ENCODE data around the gene CBX8.
A peak's percentile ranks its signal among the peaks of the same experiment; 100 is the strongest.

The CBX8 gene

GRCh38 chr17:79806863-79807720, 10.2 kb upstream of the CBX8 start:
- H3K4me1 Mint-ChIP-seq (ENCODE audit: low read depth), result peaks cover 42% of the 10 kb centered on the region
- H3K9me3 Mint-ChIP-seq, result no peaks in the 10 kb centered on the region
- H3K27me3 Mint-ChIP-seq, result peaks cover 73% of the 10 kb centered on the region
- no peak overlapping the region for H3K27ac Mint-ChIP-seq
- H3K36me3 Mint-ChIP-seq (ENCODE audit: low read depth), result peaks cover 4% of the 10 kb centered on the region
- no peak overlapping the region for H3K4me3 Mint-ChIP-seq

DNA sequence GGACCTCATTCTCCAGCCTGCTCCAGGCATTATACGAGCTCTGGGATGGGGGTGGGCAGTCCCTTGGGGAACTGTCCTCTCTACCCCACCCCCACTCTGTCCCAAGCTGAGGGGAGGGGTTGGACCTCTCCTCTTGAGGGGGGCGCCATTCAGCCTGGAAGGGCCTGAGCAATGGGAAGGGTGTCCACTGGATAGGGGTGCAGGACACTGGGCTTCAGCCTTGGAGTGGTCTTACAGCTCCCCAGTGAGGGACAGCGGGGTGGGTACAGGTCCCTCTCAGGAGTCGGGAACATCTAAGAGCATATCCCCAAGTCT, 9.5 kb upstream of the CBX8 start:
- Mint-ChIP-seq H3K4me1 (ENCODE audit: low read depth) (peaks cover 41% of the 10 kb centered on the region), H3K36me3 (ENCODE audit: low read depth) (peaks cover 4% of the 10 kb centered on the region), H3K4me3 (no peak overlapping the region), H3K9me3 (no peaks in the 10 kb centered on the region), H3K27me3 (peaks cover 74% of the 10 kb centered on the region), H3K27ac (no peak overlapping the region)

DNA sequence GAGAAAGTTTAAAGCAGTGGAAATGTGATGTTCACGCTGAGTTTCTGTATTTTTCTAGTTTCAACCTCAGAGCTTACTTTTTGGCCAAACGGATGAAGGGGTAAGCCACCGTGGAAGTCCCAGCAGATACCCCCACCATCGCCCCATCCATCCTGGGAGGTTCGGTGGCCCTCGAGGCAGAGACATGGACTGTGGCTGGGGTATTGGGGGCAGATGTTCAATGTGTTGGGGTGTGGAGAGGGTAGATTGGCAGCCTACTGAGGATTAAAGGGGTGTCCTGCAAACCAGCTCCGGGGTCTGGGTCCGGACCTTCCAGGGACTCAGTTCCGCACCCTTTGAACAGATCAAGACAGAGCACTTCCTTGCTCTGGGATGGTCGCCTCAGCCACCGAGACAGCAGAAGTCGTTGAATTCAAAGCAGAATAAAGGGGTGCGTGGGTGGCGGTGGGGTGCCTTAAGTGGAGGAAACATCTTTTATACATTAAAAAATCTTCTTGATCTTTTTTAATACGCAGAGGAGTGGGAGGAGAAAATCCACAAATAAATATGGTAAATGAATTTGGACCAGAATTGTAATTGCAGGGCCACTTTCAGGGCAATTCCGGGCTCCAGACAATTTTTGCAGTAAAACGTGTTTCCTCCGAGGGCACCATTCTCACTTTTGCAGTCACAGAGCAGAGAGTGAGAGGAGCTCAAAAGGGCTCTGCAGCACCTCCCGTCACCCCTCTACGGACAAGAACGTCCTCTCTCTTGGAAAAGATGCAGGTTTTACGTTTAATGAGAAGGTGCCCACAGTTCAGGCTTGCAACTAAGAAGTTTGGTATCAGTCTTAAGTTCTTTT, 8.2 kb upstream of the CBX8 start:
- peaks cover 4% of the 10 kb centered on the region for H3K36me3 Mint-ChIP-seq (ENCODE audit: low read depth)
- no peaks in the 10 kb centered on the region for H3K9me3 Mint-ChIP-seq
- H3K4me3 Mint-ChIP-seq, result peak overlapping the region; percentile 75
- peaks cover 77% of the 10 kb centered on the region for H3K27me3 Mint-ChIP-seq
- peak overlapping the region; percentile 88 for H3K27ac Mint-ChIP-seq
- peaks cover 46% of the 10 kb centered on the region for H3K4me1 Mint-ChIP-seq (ENCODE audit: low read depth)

- Mint-ChIP-seq H3K27ac (peak overlapping the region; percentile 88), H3K36me3 (ENCODE audit: low read depth) (peaks cover 4% of the 10 kb centered on the region), H3K9me3 (no peaks in the 10 kb centered on the region), H3K4me3 (peak overlapping the region; percentile 75), H3K4me1 (ENCODE audit: low read depth) (peaks cover 52% of the 10 kb centered on the region), H3K27me3 (peaks cover 84% of the 10 kb centered on the region)
These were observed 7.3 kb upstream of the CBX8 start for GRCh38 chr17:79803997-79804855.

DNA sequence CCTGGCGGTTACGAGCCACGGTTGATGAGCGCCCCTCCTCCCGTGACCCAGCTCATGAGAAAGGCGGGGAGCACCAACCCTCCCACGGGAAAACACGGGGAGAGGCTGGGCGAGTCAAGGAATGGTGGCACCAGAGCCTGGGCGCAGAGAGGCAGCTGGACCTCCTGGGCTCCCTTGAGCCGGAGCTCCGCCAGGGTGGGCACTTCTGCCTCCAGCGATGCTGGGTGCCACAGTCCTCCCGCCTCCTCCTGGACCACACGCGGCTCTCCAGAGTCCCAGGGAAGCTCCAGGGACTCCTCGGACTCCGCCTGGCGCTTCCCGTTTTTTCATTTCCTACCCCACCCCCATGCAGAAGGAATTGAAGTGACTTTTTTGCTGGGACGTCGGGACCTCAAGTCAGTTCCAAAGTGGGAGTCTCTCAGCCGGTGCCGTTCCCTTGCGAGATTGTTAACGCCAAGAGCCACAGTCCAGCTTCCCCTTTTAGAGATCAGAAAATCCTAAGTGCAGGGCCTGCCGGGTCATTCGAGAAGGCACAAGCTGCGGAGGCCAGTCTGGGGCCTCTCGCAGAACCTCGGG, 6.6 kb upstream of the CBX8 start:
- no peaks in the 10 kb centered on the region for H3K9me3 Mint-ChIP-seq
- H3K27me3 Mint-ChIP-seq, result peaks cover 81% of the 10 kb centered on the region
- peaks cover 54% of the 10 kb centered on the region for H3K4me1 Mint-ChIP-seq (ENCODE audit: low read depth)
- H3K4me3 Mint-ChIP-seq, result peak overlapping the region; percentile 10
- H3K27ac Mint-ChIP-seq, result no peak overlapping the region
- H3K36me3 Mint-ChIP-seq (ENCODE audit: low read depth), result peaks cover 4% of the 10 kb centered on the region

DNA sequence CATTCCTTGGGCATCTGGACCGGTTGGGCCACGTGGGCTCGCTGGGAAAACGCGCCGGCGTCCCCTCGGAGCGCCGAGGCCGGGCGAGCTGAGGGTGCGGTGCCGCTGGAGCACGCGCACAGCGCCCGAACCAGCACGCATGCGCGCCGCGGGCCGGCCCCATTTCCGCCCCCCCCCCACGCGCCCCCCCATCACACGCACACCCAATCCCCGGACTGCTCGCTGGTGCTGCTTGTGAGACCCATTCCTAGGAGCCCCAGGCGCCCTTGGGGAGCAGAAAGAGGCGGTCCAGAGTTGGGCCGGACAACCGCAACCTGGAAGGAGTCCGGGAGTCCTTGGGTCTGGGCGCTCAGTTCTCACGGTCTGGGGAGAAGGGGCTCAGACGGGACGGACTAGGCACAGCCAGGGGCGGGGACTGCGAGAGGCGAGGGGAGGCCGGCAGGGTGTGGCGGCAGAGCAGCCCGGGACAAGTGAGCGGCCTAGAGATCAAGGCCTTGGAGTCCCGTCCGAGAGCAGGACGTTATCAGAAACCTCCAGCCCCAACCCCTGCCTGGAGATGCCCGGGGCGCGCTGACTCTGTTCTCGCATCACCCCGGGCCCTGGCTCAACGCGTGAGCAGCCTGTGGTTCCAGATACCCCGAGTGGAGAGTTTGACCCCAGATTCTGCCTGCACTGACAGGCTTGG, 6.0 kb upstream of the CBX8 start:
- Mint-ChIP-seq H3K27me3 (peaks cover 77% of the 10 kb centered on the region), H3K9me3 (no peaks in the 10 kb centered on the region), H3K4me3 (no peak overlapping the region)

GRCh38 chr17:79802039-79802735, 5.3 kb upstream of the CBX8 start:
- Mint-ChIP-seq H3K4me1 (ENCODE audit: low read depth) (peaks cover 57% of the 10 kb centered on the region), H3K9me3 (no peaks in the 10 kb centered on the region), H3K36me3 (ENCODE audit: low read depth) (peaks cover 4% of the 10 kb centered on the region), H3K27me3 (peaks cover 70% of the 10 kb centered on the region), H3K4me3 (no peak overlapping the region), H3K27ac (no peak overlapping the region)

More for the DNA sequence above, 6.0 kb upstream of the CBX8 start:
- H3K27ac Mint-ChIP-seq, result no peak overlapping the region
- peaks cover 4% of the 10 kb centered on the region for H3K36me3 Mint-ChIP-seq (ENCODE audit: low read depth)
- peaks cover 57% of the 10 kb centered on the region for H3K4me1 Mint-ChIP-seq (ENCODE audit: low read depth)

- no peaks in the 10 kb centered on the region for H3K9me3 Mint-ChIP-seq
- H3K36me3 Mint-ChIP-seq (ENCODE audit: low read depth), result peaks cover 4% of the 10 kb centered on the region
- no peak overlapping the region for H3K4me3 Mint-ChIP-seq
- H3K4me1 Mint-ChIP-seq (ENCODE audit: low read depth), result peaks cover 61% of the 10 kb centered on the region
- no peak overlapping the region for H3K27ac Mint-ChIP-seq
- peaks cover 62% of the 10 kb centered on the region for H3K27me3 Mint-ChIP-seq
These were observed 4.5 kb upstream of the CBX8 start for GRCh38 chr17:79801156-79802038.

- H3K9me3 Mint-ChIP-seq, result no peaks in the 10 kb centered on the region
- H3K36me3 Mint-ChIP-seq (ENCODE audit: low read depth), result peaks cover 4% of the 10 kb centered on the region
- peak overlapping the region; percentile 60 for H3K4me3 Mint-ChIP-seq
- peak overlapping the region; percentile 28 for H3K27ac Mint-ChIP-seq
- H3K27me3 Mint-ChIP-seq, result peaks cover 56% of the 10 kb centered on the region
- peaks cover 64% of the 10 kb centered on the region for H3K4me1 Mint-ChIP-seq (ENCODE audit: low read depth)
These were observed 3.7 kb upstream of the CBX8 start for GRCh38 chr17:79800325-79801155.

DNA sequence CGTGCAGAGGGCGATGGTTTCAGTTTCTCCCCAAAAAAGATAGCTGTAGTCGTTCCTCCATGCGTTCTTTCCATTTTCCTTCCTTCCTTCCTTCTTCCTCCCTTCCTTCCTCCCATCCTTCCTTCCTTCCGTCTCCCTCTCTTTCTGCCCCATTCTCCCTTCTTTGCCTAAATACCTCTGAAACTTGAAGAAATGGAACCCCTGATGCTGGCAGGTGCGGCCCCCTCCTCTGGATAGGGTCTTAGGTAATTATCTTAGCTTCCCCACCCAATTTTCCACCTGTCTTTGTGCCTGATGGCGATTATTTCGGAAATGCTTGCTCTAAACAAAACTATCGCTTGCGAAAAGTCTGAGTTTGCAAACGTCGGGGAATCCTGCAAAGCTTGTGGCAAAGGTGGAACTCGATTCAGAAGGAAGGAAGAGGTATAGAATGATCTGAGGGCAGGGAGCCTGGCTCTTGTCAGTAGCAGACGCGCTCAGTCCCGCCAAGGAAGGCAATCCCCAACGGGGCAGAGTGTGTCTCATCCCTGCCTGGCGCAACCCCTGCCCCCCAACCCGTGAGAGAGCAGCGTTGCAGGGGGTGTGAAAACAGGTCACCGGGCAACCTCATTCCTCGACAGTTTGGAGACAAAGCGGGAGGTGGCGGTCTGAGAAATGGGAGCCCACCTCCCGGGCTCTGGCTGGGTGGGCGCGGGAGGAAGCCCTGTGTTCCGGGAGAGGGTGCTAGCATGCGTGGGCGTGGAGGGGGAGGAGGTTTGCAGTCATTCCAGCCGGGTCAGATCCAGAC, 2.9 kb upstream of the CBX8 start:
- H3K4me1 Mint-ChIP-seq (ENCODE audit: low read depth), result peaks cover 56% of the 10 kb centered on the region
- H3K9me3 Mint-ChIP-seq, result no peaks in the 10 kb centered on the region
- H3K36me3 Mint-ChIP-seq (ENCODE audit: low read depth), result peaks cover 4% of the 10 kb centered on the region
- H3K27ac Mint-ChIP-seq, result peak overlapping the region; percentile 8
- peak overlapping the region; percentile 23 for H3K4me3 Mint-ChIP-seq
- H3K27me3 Mint-ChIP-seq, result peaks cover 48% of the 10 kb centered on the region

- Mint-ChIP-seq H3K36me3 (ENCODE audit: low read depth) (no peaks in the 10 kb centered on the region), H3K9me3 (no peaks in the 10 kb centered on the region), H3K4me1 (ENCODE audit: low read depth) (peaks cover 50% of the 10 kb centered on the region), H3K27me3 (peaks cover 44% of the 10 kb centered on the region), H3K4me3 (peak overlapping the region; percentile 23), H3K27ac (no peak overlapping the region)
These were observed 2.3 kb upstream of the CBX8 start for GRCh38 chr17:79799174-79799537.

All from stimulated activated naive CD8-positive, alpha-beta T cell treated with anti-CD3 and anti-CD28 coated beads, Interleukin-15, Interleukin-2, amounts not matched to agents 100 ng/mL and 50 ng/mL, for 24 hours (primary cell).